NB4 (cell line): ENCODE measurements around the gene CADPS2.

ENCODE experiments used
- MAX ChIP-seq: IDR thresholded peaks from 2 replicates; pipeline ENCODE4 v1.6.1; 2011; ENCODE audit warnings: low read depth, low read length
- MYC ChIP-seq: IDR thresholded peaks from 2 replicates; pipeline ENCODE4 v1.6.1; 2011; ENCODE audit warnings: low read depth, low read length
- POLR2A ChIP-seq: IDR thresholded peaks from 2 replicates; pipeline ENCODE4 v1.6.1; 2011; ENCODE audit warnings: mild to moderate bottlenecking; ENCODE audit not compliant: insufficient read length; ENCODE audit errors: extremely low read depth
- TF ChIP-seq, protein P1 (sequence below): IDR thresholded peaks from one replicate; pipeline ENCODE4 v1.5.1; 2012; ENCODE audit warnings: low read depth, low read length

DNA sequence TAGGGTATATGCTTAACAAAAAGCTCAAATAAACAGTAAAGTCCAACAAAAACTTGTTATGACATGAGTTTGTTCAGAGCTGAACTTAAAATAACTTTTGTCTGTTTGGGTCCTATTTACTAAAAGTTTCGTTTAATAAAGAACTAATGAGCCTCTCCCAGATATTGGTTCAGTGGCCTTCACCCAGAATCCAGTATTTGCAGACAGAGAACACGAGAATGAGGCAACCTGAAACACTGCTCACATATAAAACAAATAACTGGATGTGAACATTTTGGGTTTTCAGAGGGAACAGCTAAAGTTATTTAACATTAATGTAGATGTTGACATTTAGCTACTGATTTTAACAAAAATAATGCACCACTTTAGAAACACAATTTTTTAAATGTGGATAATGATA is 285.6 kb downstream of the CADPS2 start:
- TF ChIP-seq POLR2A = no peak
- TF ChIP-seq, protein P1, sequence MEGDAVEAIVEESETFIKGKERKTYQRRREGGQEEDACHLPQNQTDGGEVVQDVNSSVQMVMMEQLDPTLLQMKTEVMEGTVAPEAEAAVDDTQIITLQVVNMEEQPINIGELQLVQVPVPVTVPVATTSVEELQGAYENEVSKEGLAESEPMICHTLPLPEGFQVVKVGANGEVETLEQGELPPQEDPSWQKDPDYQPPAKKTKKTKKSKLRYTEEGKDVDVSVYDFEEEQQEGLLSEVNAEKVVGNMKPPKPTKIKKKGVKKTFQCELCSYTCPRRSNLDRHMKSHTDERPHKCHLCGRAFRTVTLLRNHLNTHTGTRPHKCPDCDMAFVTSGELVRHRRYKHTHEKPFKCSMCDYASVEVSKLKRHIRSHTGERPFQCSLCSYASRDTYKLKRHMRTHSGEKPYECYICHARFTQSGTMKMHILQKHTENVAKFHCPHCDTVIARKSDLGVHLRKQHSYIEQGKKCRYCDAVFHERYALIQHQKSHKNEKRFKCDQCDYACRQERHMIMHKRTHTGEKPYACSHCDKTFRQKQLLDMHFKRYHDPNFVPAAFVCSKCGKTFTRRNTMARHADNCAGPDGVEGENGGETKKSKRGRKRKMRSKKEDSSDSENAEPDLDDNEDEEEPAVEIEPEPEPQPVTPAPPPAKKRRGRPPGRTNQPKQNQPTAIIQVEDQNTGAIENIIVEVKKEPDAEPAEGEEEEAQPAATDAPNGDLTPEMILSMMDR = no peak
- TF ChIP-seq MYC = no peak
- no peak for TF ChIP-seq MAX
